Glutamatergic neuron (in vitro differentiated cells): Measurements from ENCODE around the gene GAB2. TPM values are rescaled to one million over a fixed set of nuclear protein-coding genes. Genes with fewer than 3 reads are reported as not detected.
"Not testable (repeated sequence)": the region's sequence is repeated elsewhere in the genome, so short reads cannot be mapped to it uniquely, and the experiment has no call there.

Experiments used
- DNase-seq: peaks from one replicate; pipeline ENCODE4 v3.0.0; 2022
- H3K27ac Mint-ChIP-seq: one replicate; pipeline ENCODE4 v1.8.0; 2020; ENCODE audit warnings: mild to moderate bottlenecking, mixed read lengths, inconsistent platforms; ENCODE audit not compliant: unreplicated experiment
- H3K27me3 Mint-ChIP-seq: one replicate; pipeline ENCODE4 v1.8.0; 2020; ENCODE audit warnings: mild to moderate bottlenecking, moderate library complexity, mixed read lengths, inconsistent platforms; ENCODE audit not compliant: unreplicated experiment
- H3K36me3 Mint-ChIP-seq: one replicate; pipeline ENCODE4 v1.8.0; 2020; ENCODE audit warnings: mild to moderate bottlenecking, mixed read lengths, inconsistent platforms; ENCODE audit not compliant: unreplicated experiment
- H3K4me1 Mint-ChIP-seq: one replicate; pipeline ENCODE4 v1.8.0; 2020; ENCODE audit warnings: mild to moderate bottlenecking, low read depth, mixed read lengths, inconsistent platforms; ENCODE audit not compliant: unreplicated experiment
- H3K4me3 Mint-ChIP-seq: one replicate; pipeline ENCODE4 v1.8.0; 2020; ENCODE audit warnings: mild to moderate bottlenecking, mixed read lengths, inconsistent platforms; ENCODE audit not compliant: unreplicated experiment
- H3K9me3 Mint-ChIP-seq: one replicate; pipeline ENCODE4 v1.8.0; 2020; ENCODE audit warnings: mild to moderate bottlenecking, moderate library complexity, mixed read lengths, inconsistent platforms; ENCODE audit not compliant: unreplicated experiment
- long read RNA-seq: library from polyadenylated mRNA; unstranded; transcript quantifications from one replicate; pipeline ENCODE4 v2.0.0, GENCODE V29; 2020; ENCODE audit not compliant: unreplicated experiment
- total RNA-seq: library from RNA; stranded (reverse); fragmentation: NEBNext Ultra II Directional; extraction: Animal tissue kit (Norgen Biotek cat#: 25700); gene quantifications from one replicate; pipeline ENCODE4 v1.2.1, GENCODE V29; 2021; ENCODE audit not compliant: unreplicated experiment
- TF ChIP-seq, protein P1 (sequence below): fragments of 200-600 bp; sonication (generic); IDR thresholded peaks from one replicate; pipeline ENCODE4 v1.5.0; 2021; ENCODE audit not compliant: partially characterized antibody, unreplicated experiment

Gene GAB2, protein sequence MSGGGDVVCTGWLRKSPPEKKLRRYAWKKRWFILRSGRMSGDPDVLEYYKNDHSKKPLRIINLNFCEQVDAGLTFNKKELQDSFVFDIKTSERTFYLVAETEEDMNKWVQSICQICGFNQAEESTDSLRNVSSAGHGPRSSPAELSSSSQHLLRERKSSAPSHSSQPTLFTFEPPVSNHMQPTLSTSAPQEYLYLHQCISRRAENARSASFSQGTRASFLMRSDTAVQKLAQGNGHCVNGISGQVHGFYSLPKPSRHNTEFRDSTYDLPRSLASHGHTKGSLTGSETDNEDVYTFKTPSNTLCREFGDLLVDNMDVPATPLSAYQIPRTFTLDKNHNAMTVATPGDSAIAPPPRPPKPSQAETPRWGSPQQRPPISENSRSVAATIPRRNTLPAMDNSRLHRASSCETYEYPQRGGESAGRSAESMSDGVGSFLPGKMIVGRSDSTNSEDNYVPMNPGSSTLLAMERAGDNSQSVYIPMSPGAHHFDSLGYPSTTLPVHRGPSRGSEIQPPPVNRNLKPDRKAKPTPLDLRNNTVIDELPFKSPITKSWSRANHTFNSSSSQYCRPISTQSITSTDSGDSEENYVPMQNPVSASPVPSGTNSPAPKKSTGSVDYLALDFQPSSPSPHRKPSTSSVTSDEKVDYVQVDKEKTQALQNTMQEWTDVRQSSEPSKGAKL
- 87.9 TPM for total RNA-seq
- long read RNA-seq, full-length matches to known transcripts = 3 of 15 reads
- long read RNA-seq, partial matches to known transcripts = 1 of 15 reads
- long read RNA-seq, other reads (novel, unspliced or antisense) = 11 of 15 reads

DNA sequence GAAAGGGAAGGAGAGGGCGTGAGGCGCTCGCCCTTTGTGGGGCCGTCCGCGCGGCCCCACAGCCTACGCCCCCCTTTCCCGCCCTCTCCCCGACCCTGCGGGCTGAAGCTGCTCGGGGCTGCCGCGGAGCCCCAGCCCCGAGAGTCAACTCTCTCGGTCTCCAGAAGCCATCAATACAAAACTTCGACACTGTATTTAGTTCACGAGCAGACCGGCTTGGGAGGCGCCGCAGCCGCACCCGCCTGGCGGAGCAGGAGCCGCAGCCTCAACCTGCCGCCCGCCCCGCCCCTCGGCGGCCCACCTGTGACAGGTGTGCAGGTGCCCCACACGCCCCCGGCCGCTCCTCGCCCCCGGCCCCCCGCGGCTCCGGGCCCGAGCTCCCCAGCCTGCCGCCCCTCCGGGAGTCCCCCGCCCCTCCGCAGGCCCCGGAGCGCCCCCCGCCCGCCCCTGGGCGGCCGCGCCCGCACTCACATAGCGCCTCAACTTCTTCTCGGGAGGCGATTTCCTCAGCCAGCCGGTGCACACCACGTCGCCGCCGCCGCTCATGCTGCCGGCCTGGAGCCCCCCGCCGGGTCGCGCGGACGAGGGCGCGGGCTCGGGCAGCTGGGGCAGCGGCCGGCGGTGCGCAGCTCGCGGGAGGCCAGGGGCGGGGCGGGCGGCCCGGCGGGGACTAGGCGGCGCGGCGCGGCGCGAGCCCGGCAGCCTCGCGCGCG is at the start of gene GAB2:
TSS of gene GAB2 (minus strand) at position 646 of the 713 bp plus-strand sequence. CDS start at position 546, 100 bp downstream.
- TF ChIP-seq, protein P1, sequence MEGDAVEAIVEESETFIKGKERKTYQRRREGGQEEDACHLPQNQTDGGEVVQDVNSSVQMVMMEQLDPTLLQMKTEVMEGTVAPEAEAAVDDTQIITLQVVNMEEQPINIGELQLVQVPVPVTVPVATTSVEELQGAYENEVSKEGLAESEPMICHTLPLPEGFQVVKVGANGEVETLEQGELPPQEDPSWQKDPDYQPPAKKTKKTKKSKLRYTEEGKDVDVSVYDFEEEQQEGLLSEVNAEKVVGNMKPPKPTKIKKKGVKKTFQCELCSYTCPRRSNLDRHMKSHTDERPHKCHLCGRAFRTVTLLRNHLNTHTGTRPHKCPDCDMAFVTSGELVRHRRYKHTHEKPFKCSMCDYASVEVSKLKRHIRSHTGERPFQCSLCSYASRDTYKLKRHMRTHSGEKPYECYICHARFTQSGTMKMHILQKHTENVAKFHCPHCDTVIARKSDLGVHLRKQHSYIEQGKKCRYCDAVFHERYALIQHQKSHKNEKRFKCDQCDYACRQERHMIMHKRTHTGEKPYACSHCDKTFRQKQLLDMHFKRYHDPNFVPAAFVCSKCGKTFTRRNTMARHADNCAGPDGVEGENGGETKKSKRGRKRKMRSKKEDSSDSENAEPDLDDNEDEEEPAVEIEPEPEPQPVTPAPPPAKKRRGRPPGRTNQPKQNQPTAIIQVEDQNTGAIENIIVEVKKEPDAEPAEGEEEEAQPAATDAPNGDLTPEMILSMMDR = peak; percentile 20
- Mint-ChIP-seq H3K27ac (peak within 1 kb of the TSS; percentile 94), H3K4me3 (peak within 1 kb of the TSS; percentile 94), H3K27me3 (peaks cover 8% of the 10 kb centered on the region), H3K36me3 (no peaks in the 10 kb centered on the region), H3K9me3 (peaks cover 12% of the 10 kb centered on the region), H3K4me1 (peaks cover 30% of the 10 kb centered on the region)
- DNase-seq = no peak

DNA sequence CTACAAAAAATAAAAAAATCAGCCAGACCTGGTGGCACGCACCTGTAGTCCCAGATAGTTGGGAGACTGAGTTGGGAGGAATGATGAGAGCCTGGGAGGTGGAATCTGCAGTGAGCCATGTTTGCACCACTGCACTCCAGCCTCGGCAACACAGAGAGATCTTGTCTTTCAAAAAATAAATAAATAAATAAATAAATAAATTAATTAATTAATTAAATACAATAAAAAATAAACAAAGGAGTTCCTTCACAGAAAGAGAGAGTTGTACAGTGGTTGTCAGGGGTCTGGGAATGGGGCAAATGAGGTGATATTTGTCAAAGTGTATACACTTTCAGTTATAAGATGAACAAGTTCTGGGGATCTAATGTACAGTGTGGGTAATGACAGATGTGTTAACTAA is 49.8 kb upstream of the GAB2 start:
- Mint-ChIP-seq H3K27ac (no peak overlapping the region), H3K36me3 (peaks cover 10% of the 10 kb centered on the region), H3K27me3 (peaks cover 3% of the 10 kb centered on the region), H3K4me1 (peaks cover 4% of the 10 kb centered on the region), H3K9me3 (no peaks in the 10 kb centered on the region), H3K4me3 (no peak overlapping the region)
- TF ChIP-seq, protein P1 = no peak
- DNase-seq = no peak

DNA sequence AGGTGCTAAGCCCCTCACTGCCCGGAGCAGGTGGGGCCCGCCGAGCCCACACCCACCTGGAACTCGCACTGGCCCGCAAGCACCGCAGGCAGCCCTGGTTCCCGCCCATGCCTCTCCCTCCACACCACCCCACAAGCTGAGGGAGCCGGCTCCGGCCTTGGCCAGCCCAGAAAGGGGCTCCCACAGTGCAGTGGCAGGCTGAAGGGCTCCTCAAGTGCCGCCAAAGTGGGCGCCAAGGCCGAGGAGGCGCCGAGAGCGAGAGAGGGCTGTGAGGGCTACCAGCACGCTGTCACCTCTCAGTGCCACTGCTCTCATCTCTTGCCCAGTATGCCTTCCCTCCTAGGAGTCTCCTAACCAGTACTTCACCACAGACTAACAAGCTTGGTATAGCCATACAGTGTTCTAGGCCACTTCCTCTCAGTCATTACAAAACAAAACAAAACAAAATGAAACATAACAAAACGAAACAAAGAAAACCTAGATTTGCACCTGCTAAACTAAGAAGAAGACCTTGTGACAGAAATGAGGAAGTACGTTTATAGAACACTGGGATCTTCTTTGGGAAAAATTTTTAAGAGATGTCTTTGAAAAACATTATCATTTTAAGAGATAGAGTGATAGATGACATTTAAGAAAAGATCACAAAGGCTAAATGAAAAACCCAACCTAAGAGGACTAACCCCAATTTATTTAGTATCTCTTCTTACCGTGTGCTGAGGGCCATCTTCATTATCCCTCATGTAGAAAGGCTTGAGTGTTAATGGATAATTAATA is 47.7 kb upstream of the GAB2 start:
- peaks cover 10% of the 10 kb centered on the region for H3K36me3 Mint-ChIP-seq
- H3K27me3 Mint-ChIP-seq = peaks cover 3% of the 10 kb centered on the region
- DNase-seq = no peak
- H3K27ac Mint-ChIP-seq = no peak overlapping the region
- H3K4me3 Mint-ChIP-seq = no peak overlapping the region
- H3K4me1 Mint-ChIP-seq = no peaks in the 10 kb centered on the region
- H3K9me3 Mint-ChIP-seq = peaks cover 2% of the 10 kb centered on the region
- TF ChIP-seq, protein P1 = no peak

DNA sequence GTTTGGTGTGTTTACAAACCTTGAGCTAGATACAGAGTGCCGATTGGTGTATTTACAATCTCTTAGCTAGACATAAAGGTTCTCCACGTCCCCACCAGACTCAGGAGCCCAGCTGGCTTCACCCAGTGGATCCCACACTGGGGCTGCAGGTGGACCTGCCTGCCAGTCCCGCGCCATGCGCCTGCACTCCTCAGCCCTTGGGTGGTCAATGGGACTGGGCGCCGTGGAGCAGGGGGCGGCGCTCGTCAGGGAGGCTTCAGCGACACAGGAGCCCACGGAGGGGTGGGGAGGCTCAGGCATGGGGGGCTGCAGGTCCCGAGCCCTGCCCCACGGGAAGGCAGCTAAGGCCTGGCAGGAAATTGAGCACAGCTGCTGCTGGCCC is 47.2 kb upstream of the GAB2 start:
- peaks cover 12% of the 10 kb centered on the region for H3K36me3 Mint-ChIP-seq
- H3K4me3 Mint-ChIP-seq, H3K27ac Mint-ChIP-seq, H3K4me1 Mint-ChIP-seq, H3K27me3 Mint-ChIP-seq, H3K9me3 Mint-ChIP-seq, DNase-seq: not testable (repeated sequence)

DNA sequence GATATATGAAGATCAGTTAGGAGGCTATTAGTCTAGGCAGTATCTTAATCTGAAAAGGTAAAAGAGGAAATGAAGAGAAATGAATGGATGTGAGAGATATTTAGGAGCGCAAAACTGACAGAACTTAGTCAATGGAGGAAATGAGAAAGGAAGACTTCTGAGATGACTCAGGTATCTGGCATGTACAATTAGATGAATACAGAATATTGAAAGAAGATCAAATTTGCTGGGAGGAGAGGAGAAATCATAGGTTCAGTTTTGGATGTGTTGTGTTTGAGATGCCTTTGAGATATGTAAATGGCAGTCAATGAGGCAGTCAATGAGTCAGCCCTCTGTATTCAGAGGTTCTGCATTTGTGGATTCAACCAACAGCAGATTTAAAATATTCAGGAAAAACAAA is 42.9 kb upstream of the GAB2 start:
- TF ChIP-seq, protein P1 = no peak
- H3K27me3 Mint-ChIP-seq = peaks cover 2% of the 10 kb centered on the region
- DNase-seq = no peak
- H3K27ac Mint-ChIP-seq = no peak overlapping the region
- H3K36me3 Mint-ChIP-seq = peaks cover 13% of the 10 kb centered on the region
- no peak overlapping the region for H3K4me3 Mint-ChIP-seq
- no peaks in the 10 kb centered on the region for H3K4me1 Mint-ChIP-seq
- peaks cover 2% of the 10 kb centered on the region for H3K9me3 Mint-ChIP-seq
